ENCODE measurements around the gene CMIP. TPM values are rescaled to one million over a fixed set of nuclear protein-coding genes. Genes with fewer than 3 reads are reported as not detected.

The CMIP gene
- total RNA-seq, 4 donors from 2014 or later = 40.0 to 69.6 (median 47.0) TPM

GRCh38 chr16:81533175-81533507, 88.5 kb downstream of the CMIP start:
- 70 to 86% methylated on average over 2 to 3 of the region's 3 CpGs for WGBS, 2 donors (ENCODE audit: low coverage in 1 of 2)
- no peaks in the 10 kb centered on the region for H3K36me3 ChIP-seq
- intact Hi-C loops (cut with DNase I; ENCODE audit: low total_unique reads) (no loop called here), in situ Hi-C loops (cut with MboI; ENCODE audit: low pct_ligation_motif_present in 1 of 4, low pct_unique_long_range_greater_than_20kb in 1 of 4, low sequenced_read_pairs in 3 of 4) (no loop called here)
- H3K4me1 ChIP-seq = peaks cover 6 to 21% (median 17%) of the 10 kb centered on the region in 4 donors
- peak overlapping the region in 2 of 4 donors; percentile 46 to 55 for H3K27ac ChIP-seq
- no peaks in the 10 kb centered on the region for H3K27me3 ChIP-seq
- H3K9me3 ChIP-seq = no peaks in the 10 kb centered on the region
- no peak overlapping the region for H3K4me3 ChIP-seq
- TF ChIP-seq, protein P1, sequence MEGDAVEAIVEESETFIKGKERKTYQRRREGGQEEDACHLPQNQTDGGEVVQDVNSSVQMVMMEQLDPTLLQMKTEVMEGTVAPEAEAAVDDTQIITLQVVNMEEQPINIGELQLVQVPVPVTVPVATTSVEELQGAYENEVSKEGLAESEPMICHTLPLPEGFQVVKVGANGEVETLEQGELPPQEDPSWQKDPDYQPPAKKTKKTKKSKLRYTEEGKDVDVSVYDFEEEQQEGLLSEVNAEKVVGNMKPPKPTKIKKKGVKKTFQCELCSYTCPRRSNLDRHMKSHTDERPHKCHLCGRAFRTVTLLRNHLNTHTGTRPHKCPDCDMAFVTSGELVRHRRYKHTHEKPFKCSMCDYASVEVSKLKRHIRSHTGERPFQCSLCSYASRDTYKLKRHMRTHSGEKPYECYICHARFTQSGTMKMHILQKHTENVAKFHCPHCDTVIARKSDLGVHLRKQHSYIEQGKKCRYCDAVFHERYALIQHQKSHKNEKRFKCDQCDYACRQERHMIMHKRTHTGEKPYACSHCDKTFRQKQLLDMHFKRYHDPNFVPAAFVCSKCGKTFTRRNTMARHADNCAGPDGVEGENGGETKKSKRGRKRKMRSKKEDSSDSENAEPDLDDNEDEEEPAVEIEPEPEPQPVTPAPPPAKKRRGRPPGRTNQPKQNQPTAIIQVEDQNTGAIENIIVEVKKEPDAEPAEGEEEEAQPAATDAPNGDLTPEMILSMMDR (IDR thresholded peaks at IDR 0.05) = no peak
- TF ChIP-seq EP300 (IDR thresholded peaks at IDR 0.05; ENCODE audit: low read depth) (no peak), POLR2AphosphoS5 (IDR thresholded peaks at IDR 0.05) (no peak), POLR2A (IDR thresholded peaks at IDR 0.05) (no peak)
- no peak for DNase-seq

GRCh38 chr16:81535679-81536360, 91.2 kb downstream of the CMIP start:
- Histone ChIP-seq H3K36me3 (no peaks in the 10 kb centered on the region), H3K4me3 (no peak overlapping the region), H3K4me1 (peaks cover 8 to 33% (median 22%) of the 10 kb centered on the region in 4 donors), H3K27ac (no peak overlapping the region), H3K9me3 (no peaks in the 10 kb centered on the region), H3K27me3 (no peaks in the 10 kb centered on the region)
- no peak for TF ChIP-seq POLR2AphosphoS5 (IDR thresholded peaks at IDR 0.05)
- no peak for TF ChIP-seq POLR2A (IDR thresholded peaks at IDR 0.05)
- TF ChIP-seq EP300 (IDR thresholded peaks at IDR 0.05; ENCODE audit: low read depth) = no peak
- TF ChIP-seq, protein P1 (IDR thresholded peaks at IDR 0.05) = no peak
- DNase-seq = no peak
- in situ Hi-C loops (cut with MboI; ENCODE audit: low pct_ligation_motif_present in 1 of 4, low pct_unique_long_range_greater_than_20kb in 1 of 4, low sequenced_read_pairs in 3 of 4) = no loop called here
- 73 to 80% methylated on average over 2 to 10 of the region's 10 CpGs for WGBS, 2 donors (ENCODE audit: low coverage in 1 of 2)
- intact Hi-C loops (cut with DNase I; ENCODE audit: low total_unique reads) = no loop called here

DNA sequence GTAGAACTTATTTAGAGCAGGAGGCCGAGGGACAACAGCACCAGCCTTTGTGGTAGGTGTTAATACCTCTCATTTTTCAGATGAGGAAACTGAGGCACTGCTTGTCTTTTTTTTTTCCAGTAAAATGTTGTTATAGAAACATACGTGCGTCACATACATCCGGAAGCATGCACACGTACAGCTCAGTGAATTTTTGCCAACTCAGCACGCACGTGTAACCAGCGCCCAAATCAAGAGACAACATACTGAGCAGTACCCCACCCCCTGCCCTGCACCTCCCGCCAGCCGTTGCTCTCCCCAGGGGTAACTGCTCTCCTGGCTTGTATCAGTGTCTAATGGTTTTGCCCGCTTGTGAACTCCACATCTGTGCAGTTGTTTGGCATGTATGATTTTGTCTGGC, 92.0 kb downstream of the CMIP start:
- no peak for DNase-seq
- WGBS, 2 donors (ENCODE audit: low coverage in 1 of 2) = 94 to 100% methylated on average over 1 to 11 of the region's 11 CpGs
- peaks cover 8 to 33% (median 22%) of the 10 kb centered on the region in 4 donors for H3K4me1 ChIP-seq
- no peaks in the 10 kb centered on the region for H3K27me3 ChIP-seq
- H3K27ac ChIP-seq = no peak overlapping the region
- intact Hi-C loops (cut with DNase I; ENCODE audit: low total_unique reads) (no loop called here), in situ Hi-C loops (cut with MboI; ENCODE audit: low pct_ligation_motif_present in 1 of 4, low pct_unique_long_range_greater_than_20kb in 1 of 4, low sequenced_read_pairs in 3 of 4) (no loop called here)
- H3K4me3 ChIP-seq = no peak overlapping the region
- H3K9me3 ChIP-seq = no peaks in the 10 kb centered on the region
- no peaks in the 10 kb centered on the region for H3K36me3 ChIP-seq
- no peak for TF ChIP-seq POLR2AphosphoS5 (IDR thresholded peaks at IDR 0.05)
- TF ChIP-seq, protein P1 (IDR thresholded peaks at IDR 0.05) = no peak
- no peak for TF ChIP-seq POLR2A (IDR thresholded peaks at IDR 0.05)
- TF ChIP-seq EP300 (IDR thresholded peaks at IDR 0.05; ENCODE audit: low read depth) = no peak

DNA sequence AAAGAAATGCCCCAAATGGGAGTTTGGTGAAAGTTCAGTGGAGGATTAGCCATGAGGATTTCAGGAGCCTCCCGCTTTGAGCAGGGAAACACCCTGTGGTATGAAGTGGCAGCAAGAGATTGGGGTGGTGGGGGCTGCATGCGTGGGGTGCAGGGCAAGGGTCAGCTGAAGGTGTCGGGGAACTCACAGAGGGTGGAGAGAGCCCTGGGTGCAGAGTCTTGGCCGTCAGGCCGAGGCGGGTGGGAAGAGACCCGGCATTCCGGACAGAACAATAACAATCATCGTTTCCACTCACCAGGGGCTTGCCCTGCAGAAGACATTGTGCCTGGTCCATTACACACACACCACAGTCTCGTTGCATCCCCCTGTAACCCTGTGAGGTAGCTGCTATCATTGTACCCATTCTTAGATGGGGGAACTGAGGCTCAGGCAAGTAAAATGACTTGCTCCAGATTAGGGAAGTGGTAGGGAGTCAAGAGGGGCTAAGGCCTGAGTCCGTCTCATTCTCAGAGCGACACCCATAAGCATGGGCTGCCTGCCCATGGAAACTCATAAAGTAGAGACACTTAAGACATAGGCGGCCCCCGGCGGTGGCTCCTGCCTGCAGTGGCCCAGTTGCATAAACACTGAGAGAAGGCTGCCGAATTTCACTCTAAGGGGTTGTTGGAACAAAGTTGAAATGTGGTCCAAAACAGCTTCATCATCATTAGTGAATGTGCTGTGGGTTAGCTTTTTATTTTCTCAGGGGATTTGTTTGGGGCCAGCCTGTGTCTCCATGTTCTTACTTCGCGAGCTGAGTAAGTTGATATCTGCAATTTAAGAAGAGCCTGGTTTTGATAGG, 93.3 kb downstream of the CMIP start:
- in situ Hi-C loops (cut with MboI; ENCODE audit: low pct_ligation_motif_present in 1 of 4, low pct_unique_long_range_greater_than_20kb in 1 of 4, low sequenced_read_pairs in 3 of 4) = no loop called here

More for the DNA sequence above, 93.3 kb downstream of the CMIP start:
- no peaks in the 10 kb centered on the region for H3K36me3 ChIP-seq
- no peak for DNase-seq
- no peak overlapping the region for H3K27ac ChIP-seq
- intact Hi-C loops (cut with DNase I; ENCODE audit: low total_unique reads) = no loop called here
- TF ChIP-seq EP300 (IDR thresholded peaks at IDR 0.05; ENCODE audit: low read depth) (no peak), POLR2AphosphoS5 (IDR thresholded peaks at IDR 0.05) (no peak), POLR2A (IDR thresholded peaks at IDR 0.05) (no peak)
- TF ChIP-seq, protein P1 (IDR thresholded peaks at IDR 0.05) = no peak
- peaks cover 8 to 27% (median 20%) of the 10 kb centered on the region in 4 donors for H3K4me1 ChIP-seq
- WGBS, 2 donors (ENCODE audit: low coverage in 1 of 2) = 84 to 93% methylated on average over 3 to 18 of the region's 18 CpGs
- H3K27me3 ChIP-seq = no peaks in the 10 kb centered on the region
- H3K4me3 ChIP-seq = no peak overlapping the region
- no peaks in the 10 kb centered on the region for H3K9me3 ChIP-seq

Measured in transverse colon (tissue), 4 donors.